HG03039 (cell line): ENCODE data around the gene CUX1.
"Not testable (repeated sequence)": the region's sequence is repeated elsewhere in the genome, so short reads cannot be mapped to it uniquely, and the experiment has no call there.

Experiments used
- ATAC-seq: cut with Tn5 transposase; IDR thresholded peaks from one replicate; pipeline ENCODE4 v1.9.1; 2021; ENCODE audit warnings: mild to moderate bottlenecking, moderate library complexity; ENCODE audit not compliant: unreplicated experiment

CUX1 gene

DNA sequence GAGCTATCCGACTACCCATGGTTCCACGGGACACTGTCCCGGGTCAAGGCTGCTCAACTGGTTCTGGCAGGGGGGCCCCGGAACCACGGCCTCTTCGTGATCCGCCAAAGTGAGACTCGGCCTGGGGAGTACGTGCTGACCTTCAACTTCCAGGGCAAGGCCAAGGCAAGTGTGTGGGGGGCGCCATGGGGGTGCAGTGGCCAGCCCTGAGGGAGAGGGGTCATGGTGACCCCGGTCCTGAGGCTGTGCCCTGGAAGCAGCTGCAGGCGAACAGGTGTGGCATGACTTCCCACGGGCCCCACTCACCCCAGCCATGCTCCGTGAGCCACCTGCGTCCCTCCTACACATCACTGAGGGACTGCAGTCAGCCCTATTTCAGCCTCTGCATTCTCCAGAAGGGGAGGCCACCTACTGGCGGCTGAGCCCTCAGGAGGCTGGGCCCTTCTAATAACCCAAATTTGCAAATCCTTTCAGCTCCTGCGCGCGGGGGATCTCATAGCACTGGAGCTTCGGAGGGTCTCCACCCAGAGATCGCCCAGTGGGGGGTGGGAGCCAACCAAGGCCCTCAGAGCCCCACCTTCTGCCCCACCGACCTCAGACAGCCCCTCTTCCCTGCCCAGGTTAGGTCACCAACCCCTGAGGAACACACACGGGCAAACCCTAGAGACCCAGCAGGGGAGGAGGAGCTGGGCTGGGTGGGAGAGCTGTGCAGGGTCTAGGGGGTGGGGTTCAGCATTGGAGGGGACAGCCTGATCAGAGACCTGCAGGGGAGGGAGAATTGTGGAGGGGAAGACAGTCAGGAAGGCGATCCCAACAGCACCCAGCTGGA lies 500.0 kb downstream of the CUX1 start:
- ATAC-seq = no peak

DNA sequence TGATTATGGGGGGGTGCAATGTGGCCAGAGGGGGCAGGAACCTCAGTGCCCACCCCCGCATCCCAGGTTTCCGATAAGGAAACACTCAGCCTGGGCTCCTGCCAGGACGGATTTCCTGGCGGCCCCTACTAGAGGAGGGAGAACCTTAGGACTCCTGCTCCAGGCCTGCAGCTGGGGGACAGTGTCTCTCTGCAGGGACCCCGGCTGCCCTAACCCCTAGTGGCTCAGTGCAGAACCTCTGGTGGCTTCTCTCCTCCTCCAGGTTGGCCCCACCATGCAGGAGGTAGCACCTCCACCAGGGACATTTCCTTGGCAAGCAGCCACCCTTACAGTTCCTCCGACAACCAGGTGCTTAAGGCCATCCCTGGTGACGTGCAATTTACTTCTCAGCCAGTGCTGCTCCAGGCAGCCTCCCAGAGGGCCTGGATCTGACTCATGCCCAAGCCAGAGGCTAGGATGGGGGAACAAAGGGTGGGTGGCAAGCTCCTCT lies 501.1 kb downstream of the CUX1 start:
- ATAC-seq = no peak

DNA sequence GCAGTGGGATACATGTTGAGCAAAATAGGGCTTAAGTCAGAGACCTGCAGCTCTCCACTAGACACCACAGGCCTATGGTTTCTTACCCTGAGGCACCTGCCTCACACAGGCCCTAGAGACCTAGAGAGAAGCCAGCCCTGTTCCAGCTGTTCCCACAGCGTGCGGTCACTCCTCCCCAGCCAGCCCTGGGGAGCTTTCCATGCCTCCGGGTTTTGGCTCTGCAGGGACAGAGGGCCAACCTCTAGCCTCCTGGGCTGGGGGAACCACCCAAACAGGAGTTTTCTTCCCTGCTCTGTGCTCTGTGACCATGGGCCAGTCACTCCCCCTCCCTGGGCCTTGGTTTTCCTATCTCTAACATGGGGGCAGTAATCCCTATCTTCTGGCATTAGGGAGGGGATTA lies 502.2 kb downstream of the CUX1 start:
- no peak for ATAC-seq

DNA sequence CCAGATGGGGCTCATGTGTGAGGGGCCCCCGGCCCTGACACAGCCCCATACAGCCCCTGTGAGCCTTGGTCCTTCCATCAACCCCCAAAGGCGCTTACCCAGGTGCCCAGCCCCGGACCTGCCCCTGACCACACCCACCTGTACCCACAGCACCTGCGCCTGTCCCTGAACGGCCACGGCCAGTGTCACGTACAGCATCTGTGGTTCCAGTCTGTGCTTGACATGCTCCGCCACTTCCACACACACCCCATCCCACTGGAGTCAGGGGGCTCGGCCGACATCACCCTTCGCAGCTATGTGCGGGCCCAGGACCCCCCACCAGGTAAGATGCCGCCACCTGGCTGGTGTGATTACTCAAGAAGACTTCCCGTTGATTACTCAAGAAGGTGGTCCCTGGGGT lies 502.8 kb downstream of the CUX1 start:
- ATAC-seq = no peak

DNA sequence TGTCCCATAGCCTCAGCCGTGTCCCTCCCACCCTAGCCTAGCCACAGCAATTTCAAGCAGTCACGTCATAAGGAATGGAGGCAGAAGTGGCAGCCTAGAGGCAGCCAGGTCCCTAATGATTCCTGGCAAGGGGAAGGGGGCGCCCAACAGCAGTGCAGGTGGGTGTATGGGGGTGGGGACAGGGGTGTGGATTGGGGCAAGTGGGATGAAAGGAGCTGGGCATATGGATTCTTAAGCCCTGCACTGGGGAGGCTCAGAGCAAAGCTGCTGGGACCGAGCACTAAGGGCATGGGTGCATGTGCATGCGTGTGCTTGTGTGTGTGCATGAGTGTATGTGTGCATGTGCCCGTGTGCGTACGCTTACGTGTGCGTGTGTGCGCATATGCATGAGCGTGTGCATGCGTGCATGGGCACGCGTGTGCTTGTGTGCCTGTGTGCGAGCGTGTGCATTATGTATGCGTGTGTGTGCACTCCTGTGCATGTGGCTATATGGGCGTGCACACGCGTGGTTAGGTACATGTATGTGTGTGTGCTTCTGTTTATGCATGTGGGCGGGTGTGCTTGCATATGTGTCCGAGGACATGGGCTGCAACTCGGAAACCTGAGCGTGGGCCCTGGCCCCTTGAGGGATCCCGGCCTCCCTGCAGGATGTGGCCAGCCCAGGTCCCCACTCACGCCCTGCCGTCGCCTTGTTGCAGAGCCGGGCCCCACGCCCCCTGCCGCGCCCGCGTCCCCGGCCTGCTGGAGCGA lies 503.4 kb downstream of the CUX1 start:
- no peak for ATAC-seq

DNA sequence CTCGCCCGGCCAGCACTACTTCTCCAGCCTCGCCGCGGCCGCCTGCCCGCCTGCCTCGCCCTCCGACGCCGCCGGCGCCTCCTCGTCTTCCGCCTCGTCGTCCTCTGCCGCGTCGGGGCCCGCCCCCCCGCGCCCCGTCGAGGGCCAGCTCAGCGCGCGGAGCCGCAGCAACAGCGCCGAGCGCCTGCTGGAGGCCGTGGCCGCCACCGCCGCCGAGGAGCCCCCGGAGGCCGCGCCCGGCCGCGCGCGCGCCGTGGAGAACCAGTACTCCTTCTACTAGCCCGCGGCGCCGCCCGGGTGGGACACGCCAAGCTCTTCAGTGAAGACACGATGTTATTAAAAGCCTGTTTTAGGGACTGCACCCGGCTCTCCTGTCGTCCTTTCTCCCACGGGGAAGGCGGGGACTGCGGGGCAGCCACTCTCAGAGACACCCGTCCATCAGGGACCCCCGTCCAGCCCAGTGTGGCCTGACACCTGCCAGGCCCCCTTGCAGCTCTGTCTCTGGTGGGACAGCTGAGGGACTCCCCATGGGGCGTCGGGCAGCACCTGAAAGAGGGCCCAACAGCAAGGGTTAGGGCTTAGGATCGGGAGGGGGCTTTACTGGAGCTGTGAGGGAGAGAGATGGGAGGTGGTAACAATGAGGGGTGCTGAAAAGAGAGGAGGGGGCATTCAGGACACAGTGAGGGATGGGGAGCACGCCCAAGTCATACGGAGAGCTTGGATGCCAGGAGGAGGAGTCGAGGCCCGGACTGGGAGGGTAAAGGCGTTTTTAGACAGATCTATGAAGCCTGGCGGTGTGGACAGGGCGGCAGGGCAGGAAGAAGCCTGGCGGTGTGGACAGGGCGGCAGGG lies 504.1 kb downstream of the CUX1 start:
- no peak for ATAC-seq

DNA sequence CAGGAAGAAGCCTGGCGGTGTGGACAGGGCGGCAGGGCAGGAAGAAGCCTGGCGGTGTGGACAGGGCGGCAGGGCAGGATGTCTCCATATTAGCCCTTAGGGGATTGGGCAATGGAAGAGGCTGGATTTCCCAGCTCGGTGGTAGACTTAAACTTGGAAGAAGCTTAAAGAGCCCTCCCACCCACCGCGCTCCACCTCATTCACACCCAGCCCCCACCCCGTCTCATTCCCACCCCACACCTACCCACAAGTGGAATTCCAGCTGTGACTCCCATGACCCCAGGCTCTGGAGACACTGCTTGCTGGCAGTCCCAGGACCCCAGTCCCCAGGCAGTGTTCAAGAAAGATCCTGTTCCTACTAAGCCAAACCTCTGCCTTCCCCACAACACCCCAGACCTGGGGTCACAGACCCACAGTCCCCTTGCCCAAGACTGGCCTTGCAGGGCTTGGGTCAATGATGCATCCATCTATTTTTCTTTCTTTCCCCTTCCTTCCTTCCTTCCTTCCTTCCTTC lies 504.8 kb downstream of the CUX1 start:
- no peak for ATAC-seq

DNA sequence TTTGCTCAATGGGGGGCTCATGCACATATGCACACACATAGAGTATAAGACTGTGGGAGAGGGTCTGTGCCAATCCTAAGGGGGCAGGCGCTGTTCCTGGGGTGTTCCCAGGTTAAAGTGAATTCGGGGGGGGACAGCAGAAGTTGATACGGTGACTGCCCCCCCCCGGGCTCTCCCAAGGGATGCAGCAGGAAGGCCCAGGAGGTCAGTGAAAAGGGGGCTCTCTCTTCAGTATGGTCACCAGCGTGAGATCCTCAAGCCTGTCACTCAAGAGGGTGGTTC lies 506.4 kb downstream of the CUX1 start:
- no peak for ATAC-seq

DNA sequence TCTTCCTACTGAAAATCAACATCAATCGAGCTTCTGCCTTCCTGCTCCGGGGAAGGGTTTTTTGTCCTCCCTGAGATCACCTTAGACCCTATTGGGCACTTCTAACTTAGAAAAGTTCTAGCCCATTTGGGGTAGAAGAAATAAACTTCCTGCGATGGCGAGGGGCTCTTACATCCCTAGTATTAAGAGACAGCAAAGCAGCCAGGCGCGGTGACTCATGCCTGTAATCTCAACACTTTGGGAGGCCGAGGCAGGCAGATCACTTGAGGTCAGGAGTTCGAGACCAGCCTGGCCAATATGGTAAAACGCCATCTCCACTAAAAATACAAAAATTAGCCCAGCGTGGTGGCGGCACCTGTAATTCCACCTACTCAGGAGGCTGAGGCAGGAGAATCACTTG lies 507.7 kb downstream of the CUX1 start:
- ATAC-seq = not testable (repeated sequence)

DNA sequence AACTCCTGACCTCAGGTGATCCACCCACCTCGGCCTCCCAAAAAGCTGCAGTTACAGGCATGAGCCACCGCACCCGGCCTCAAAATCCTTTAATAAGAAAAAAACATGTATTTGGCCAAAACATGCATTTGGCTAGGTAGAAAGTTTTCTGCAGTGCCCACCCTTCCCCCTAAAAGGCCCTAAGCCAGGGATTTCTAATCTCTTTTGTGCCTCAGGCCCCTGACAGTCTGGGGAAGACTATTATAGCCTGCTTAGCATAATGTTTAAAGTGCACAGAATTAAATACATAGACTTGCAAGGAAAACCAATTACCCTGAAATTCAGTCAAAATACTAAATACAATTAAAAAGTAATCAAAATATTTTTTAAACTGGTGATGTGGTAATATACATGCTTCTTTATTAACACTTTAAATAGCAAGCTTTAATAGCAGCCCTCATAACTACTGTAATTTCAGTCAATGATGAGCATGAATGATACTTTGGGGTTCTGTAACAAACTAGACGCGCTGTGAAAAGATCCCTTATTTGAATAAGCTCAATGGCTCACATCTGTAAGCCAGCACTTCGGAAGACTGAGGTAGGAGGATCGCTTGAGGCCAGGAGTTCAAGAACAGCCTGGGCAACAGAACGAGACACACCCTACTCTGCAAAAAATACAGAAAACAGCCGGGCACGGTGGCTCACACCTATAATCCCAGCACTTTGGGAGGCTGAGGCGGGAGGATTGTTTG lies 508.9 kb downstream of the CUX1 start:
- ATAC-seq = no peak

DNA sequence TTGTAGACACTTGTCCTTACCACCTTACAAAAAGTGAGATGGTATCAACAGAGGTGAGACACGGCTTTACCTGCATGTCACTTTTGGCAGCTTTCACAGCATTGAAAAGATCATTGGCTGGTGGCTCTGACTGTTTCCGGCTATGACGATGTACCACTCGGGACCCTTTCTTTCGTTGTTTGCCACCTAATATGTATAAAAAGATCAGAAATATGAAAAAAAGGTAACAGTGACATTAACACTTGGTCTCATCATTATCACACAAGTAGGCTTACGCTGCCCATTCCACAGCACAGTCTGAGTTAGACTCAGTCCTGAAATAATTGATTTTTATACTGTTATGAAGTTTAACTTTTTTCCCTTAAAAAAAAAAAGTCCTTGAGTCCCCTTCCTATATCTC lies 509.8 kb downstream of the CUX1 start:
- not testable (repeated sequence) for ATAC-seq

DNA sequence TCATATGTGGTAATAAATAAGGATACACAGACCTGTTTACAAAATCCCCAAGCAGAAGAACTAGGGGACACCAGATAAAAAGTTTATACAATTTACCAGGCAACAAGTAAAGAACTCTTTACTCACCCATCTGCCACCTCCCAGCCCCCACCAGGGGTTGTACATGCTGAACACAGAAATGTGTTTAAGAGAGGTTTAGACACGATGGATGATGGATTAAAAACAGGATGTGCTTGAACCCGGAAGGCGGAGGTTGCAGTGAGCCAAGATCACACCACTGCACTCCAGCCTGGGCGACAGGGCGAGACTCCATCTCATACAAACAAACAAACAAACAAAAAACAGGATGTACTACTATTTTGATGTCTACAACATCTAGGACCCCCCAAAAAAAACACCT lies 511.4 kb downstream of the CUX1 start:
- ATAC-seq = not testable (repeated sequence)

DNA sequence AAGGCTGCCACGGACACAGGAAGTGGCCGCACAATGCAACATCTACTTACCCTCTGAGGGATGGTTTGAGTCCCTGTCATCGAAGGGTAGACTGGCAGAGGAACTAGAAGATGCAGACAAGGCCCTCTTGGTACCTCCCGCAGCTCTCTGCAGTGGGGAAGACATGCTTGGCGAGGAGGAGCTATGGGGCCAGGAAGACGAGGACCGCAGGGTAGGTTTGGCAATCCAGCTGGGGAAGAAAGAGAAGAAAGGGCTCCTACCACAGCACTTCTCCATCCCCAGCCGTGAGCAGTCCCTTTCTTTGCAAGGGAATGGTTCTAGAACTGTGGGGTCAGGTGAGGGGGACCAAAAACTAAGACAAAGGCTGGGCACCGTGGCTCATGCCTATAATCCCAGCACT lies 511.9 kb downstream of the CUX1 start:
- ATAC-seq = not testable (repeated sequence)

DNA sequence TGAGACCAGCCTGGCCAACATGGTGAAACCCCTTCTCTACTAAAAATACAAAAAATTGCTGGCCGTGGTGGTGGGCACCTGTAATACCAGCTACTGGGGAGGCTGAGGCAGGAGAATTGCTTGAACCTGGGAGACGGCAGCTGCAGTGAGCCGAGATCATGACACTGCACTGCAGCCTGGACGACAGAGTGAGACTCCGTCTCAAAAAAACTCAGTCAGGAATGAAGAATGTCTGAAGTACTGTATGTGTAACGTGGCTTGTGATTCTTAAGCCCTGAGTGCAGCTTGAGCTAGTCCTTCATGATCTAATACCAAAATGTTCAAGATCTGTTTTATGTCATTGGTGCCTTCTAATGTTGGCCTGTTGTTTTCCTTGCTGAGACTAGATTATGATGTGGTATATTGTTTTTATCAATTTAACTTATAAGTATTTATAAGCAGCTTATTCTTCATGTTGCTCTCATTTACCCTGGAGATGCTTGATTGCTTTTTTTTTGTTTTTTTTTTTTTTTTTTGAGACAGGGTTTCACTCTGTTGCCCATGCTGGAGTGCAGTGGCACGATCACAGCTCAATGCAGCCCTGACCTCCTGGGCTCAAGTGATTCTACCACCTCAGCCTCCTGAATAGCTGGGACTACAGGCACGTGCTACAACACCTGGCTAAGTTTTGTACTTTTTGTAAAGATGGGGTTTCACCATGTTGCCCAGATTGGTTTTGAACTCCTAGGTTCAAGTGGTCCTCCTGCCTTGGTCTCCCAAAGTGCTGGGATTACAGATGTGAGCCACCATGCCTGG lies 513.4 kb downstream of the CUX1 start:
- not testable (repeated sequence) for ATAC-seq
